ENCODE results near the gene SLC13A2. TPM values are rescaled to one million over a fixed set of nuclear protein-coding genes. Genes with fewer than 3 reads are reported as not detected.

Gene SLC13A2
- total and polyA plus RNA-seq, 2 experiments from 2014 or later, result not detected

GRCh38 chr17:28499364-28499664 is 25.9 kb downstream of the SLC13A2 start:
- no peaks in the 10 kb centered on the region for H3K36me3 ChIP-seq (ENCODE audit: insufficient read depth)
- no peaks in the 10 kb centered on the region for H3K9me2 ChIP-seq (ENCODE audit: insufficient read depth)
- no peak overlapping the region for H3K4me2 ChIP-seq
- H4K20me1 ChIP-seq (replicated peaks; ENCODE audit: insufficient read depth), result no peaks in the 10 kb centered on the region
- Mint-ChIP-seq H3K27me3 (ENCODE audit: insufficient read depth, low read depth, poor library complexity) (peaks cover 14% of the 10 kb centered on the region), H3K4me1 (peaks cover 28% of the 10 kb centered on the region), H3K4me3 (no peak overlapping the region), H3K36me3 (ENCODE audit: low read depth) (no peaks in the 10 kb centered on the region), H3K27ac (no peak overlapping the region), H3K9me3 (no peaks in the 10 kb centered on the region; the same call in 2 of the 3 replicates)
- no peaks in the 10 kb centered on the region for H3K79me2 ChIP-seq (replicated peaks; ENCODE audit: insufficient read depth)
- H3K4me1 ChIP-seq (ENCODE audit: insufficient read depth), result peaks cover 11% of the 10 kb centered on the region; the same call in 1 of the 2 replicates
- TF ChIP-seq STAT1 (IDR thresholded peaks at IDR 0.05; ENCODE audit: unreplicated experiment) (no peak), REST (IDR thresholded peaks at IDR 0.05; ENCODE audit: unreplicated experiment) (no peak), ZNF331 (CRISPR knock-in tag; IDR thresholded peaks at IDR 0.05; ENCODE audit: low read depth) (no peak), POLR2AphosphoS5 (IDR thresholded peaks at IDR 0.05; ENCODE audit: low read depth) (no peak), EZH2phosphoT487 (IDR thresholded peaks at IDR 0.05; ENCODE audit: unreplicated experiment) (no peak), ETS1 (IDR thresholded peaks at IDR 0.05) (no peak), NANOG (IDR thresholded peaks at IDR 0.05; ENCODE audit: borderline replicate concordance) (no peak), ZNF114 (CRISPR knock-in tag; IDR thresholded peaks at IDR 0.05) (no peak), CREB1 (CRISPR knock-in tag; IDR thresholded peaks at IDR 0.05; ENCODE audit: low read depth) (no peak)
- no peaks in the 10 kb centered on the region for H3F3A ChIP-seq (replicated peaks; ENCODE audit: low read depth)
- H3K4me3 ChIP-seq, result no peak overlapping the region
- no peak overlapping the region for H2AFZ ChIP-seq
- no peak overlapping the region for H3K27ac ChIP-seq (ENCODE audit: low read depth)
- no peak for ATAC-seq
- H3K27me3 ChIP-seq (ENCODE audit: insufficient read depth), result no peaks in the 10 kb centered on the region
- DNase-seq (ENCODE audit: low spot score), result no peak

DNA sequence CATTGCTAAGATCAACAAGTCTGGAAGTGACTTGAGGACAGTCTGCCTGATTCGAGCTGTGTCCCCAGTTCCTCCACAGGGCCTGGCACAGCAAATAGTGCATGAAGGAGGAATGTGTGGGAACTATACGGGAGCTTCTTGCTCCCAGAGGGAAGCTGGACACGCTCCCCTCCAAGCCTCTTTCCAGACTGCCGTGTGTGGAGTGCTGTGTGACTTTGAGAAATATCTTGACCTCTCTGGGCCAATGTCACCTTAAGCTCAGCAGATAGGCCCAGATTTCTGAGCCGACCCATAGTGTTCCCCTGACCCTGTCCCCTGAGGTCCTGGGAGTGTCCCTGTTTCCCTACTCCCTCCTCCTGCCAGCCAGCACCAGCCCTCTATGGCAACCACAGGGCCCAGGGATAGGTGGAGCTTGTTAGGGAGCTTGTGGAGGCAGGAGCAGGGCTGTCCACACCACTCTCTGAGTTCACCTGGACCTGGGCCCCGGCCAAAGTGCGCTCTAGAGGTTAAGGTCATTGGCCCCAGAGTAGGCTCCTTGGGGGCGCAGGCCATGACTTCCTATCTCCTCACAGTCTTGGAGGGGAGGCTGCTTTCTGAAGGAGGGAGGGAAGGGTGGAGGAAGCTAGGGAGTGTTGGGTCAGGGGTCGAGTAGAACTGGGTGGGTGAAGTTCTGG is 26.4 kb downstream of the SLC13A2 start:
- Histone ChIP-seq H3K4me3 (no peak overlapping the region), H3K4me2 (no peak overlapping the region), H3K4me1 (ENCODE audit: insufficient read depth) (peaks cover 11% of the 10 kb centered on the region; the same call in 1 of the 2 replicates), H3K27me3 (ENCODE audit: insufficient read depth) (no peaks in the 10 kb centered on the region), H3K27ac (ENCODE audit: low read depth) (no peak overlapping the region), H3F3A (replicated peaks; ENCODE audit: low read depth) (no peaks in the 10 kb centered on the region), H3K36me3 (ENCODE audit: insufficient read depth) (no peaks in the 10 kb centered on the region), H3K79me2 (replicated peaks; ENCODE audit: insufficient read depth) (no peaks in the 10 kb centered on the region), H2AFZ (no peak overlapping the region; the same call in 1 of the 2 replicates), H3K9me2 (ENCODE audit: insufficient read depth) (no peaks in the 10 kb centered on the region), H4K20me1 (replicated peaks; ENCODE audit: insufficient read depth) (no peaks in the 10 kb centered on the region)
- ATAC-seq (no peak), DNase-seq (ENCODE audit: low spot score) (no peak)
- H3K27ac Mint-ChIP-seq, result no peak overlapping the region
- peaks cover 28% of the 10 kb centered on the region for H3K4me1 Mint-ChIP-seq
- H3K36me3 Mint-ChIP-seq (ENCODE audit: low read depth), result no peaks in the 10 kb centered on the region
- H3K4me3 Mint-ChIP-seq, result no peak overlapping the region
- peaks cover 9% of the 10 kb centered on the region for H3K27me3 Mint-ChIP-seq (ENCODE audit: insufficient read depth, low read depth, poor library complexity)
- H3K9me3 Mint-ChIP-seq, result no peaks in the 10 kb centered on the region; the same call in 2 of the 3 replicates
- no peak for TF ChIP-seq CTCF (conservative IDR thresholded peaks at IDR 0.05; ENCODE audit: low read depth in 2 of 2)
- TF ChIP-seq EZH2phosphoT487 (IDR thresholded peaks at IDR 0.05; ENCODE audit: unreplicated experiment), result no peak

Measured in GM23338 (cell line).